Adrenal gland (tissue), 12 donors: ENCODE results near the gene FRMD5. TPM values are rescaled to one million over a fixed set of nuclear protein-coding genes. Genes with fewer than 3 reads are reported as not detected.

ENCODE experiments used
- DNase-seq, 7 donors: peaks; one replicate each; pipeline ENCODE4 v3.0.0-alpha.2; 2019 to 2020
- H3K27ac ChIP-seq, 5 donors: fragments of 200-600 bp; sonication (generic) in 4 of 5; 1 replicate in 3 of 5; 2 replicates in 2 of 5; pipeline versions ENCODE4 v1.5.1 to v1.8.0; 2016 to 2020; ENCODE audit warnings: mild to moderate bottlenecking in 1 of 5
- H3K27me3 ChIP-seq: fragments of 200-600 bp; 2 replicates; pipeline ENCODE4 v1.8.0; 2021
- H3K36me3 ChIP-seq, 2 donors: fragments of 200-600 bp; replicated peaks in 1 of 2; 1 replicate in 1 of 2; 2 replicates in 1 of 2; pipeline versions ENCODE4 v1.5.1 to v1.8.0; 2018 to 2022
- H3K4me1 ChIP-seq, 2 donors: fragments of 200-600 bp; replicated peaks in 1 of 2; 1 replicate in 1 of 2; 2 replicates in 1 of 2; pipeline versions ENCODE4 v1.5.1 to v1.8.0; 2018 to 2021
- H3K4me3 ChIP-seq, 4 donors: fragments of 200-600 bp; sonication (generic) in 3 of 4; one replicate each; pipeline ENCODE4 v1.5.1; 2016 to 2018
- H3K9me3 ChIP-seq, 3 donors: fragments of 200-600 bp; sonication (generic) in 1 of 3; replicated peaks in 1 of 3; 1 replicate in 2 of 3; 2 replicates in 1 of 3; pipeline versions ENCODE4 v1.5.1 to v1.8.0; 2016 to 2021
- CTCF ChIP-seq, 6 experiments: fragments of 450-650 bp in 4 of 6; fragments of 200-600 bp in 2 of 6; sonication (generic) in 1 of 6; IDR thresholded peaks; 1 replicate in 5 of 6; 2 replicates in 1 of 6; pipeline versions ENCODE4 v1.5.1 to v1.8.0; 2016 to 2021; ENCODE audit warnings: antibody characterized with exemption in 6 of 6, mild to moderate bottlenecking in 2 of 6, moderate library complexity in 1 of 6
- POLR2A ChIP-seq, 2 donors: fragments of 450-650 bp; IDR thresholded peaks; one replicate each; pipeline ENCODE4 v1.6.1; 2017; ENCODE audit warnings: antibody characterized with exemption in 2 of 2, mild to moderate bottlenecking in 2 of 2, moderate library complexity in 1 of 2
- WGBS, 4 donors: extraction: QIAGEN DNeasy Blood & Tissue Kit in 2 of 4; methylation state at CpG; one replicate each; pipeline versions ENCODE4 v1.1.5 to v1.1.7; 2013 to 2017; 5-methylcytosine and 5-hydroxymethylcytosine counted together
- intact Hi-C, 2 donors: fragments of 100-400 bp; cut with DNase I; formaldehyde crosslinking; loops; one replicate each; pipeline versions ENCODE4 v1.14.1 to v1.15.0; 2022 to 2023
- polyA plus RNA-seq, 3 donors: library from polyadenylated mRNA; stranded (reverse); fragments of 200-250 nt in 2 of 3; fragments of 350-450 nt in 1 of 3; fragmentation: Illumina TruSeq in 1 of 3; extraction: RNeasy Lipid Tissue Mini Kit (QIAGEN cat#74804) in 1 of 3; gene quantifications; one replicate each; pipeline ENCODE4 v1.2.3, GENCODE V29; 2013 to 2014
- total RNA-seq, 9 donors: library from RNA; depleted of rRNA in 4 of 9; stranded (reverse); fragments of >200 nt in 4 of 9; fragments of 120-200 nt in 1 of 9; fragmentation: NEBNext Ultra II Directional in 1 of 9; extraction: Animal tissue kit (Norgen Biotek cat#: 25700) in 1 of 9; gene quantifications; one replicate each; pipeline versions ENCODE4 v1.1.0 to v1.2.4, GENCODE V29; 2013 to 2023
- donor health status: healthy with polysubstance abuse.
- donor health status: Bipolar disorder and iron deficiency.
- donor health status: DM: yes; HTN: yes; CAD: no.
- donor health status: DM: no; HTN: no; CAD: no.
- donor health status: DM: no; HTN: no; CAD: no.
- donor health status: DM: yes; HTN: yes; CAD: no.

FRMD5 gene
- total and polyA plus RNA-seq, 12 donors = 2.9 to 53.8 (median 12.1) TPM

- H3K27me3 ChIP-seq = no peaks in the 10 kb centered on the region
- no peaks in the 10 kb centered on the region for H3K36me3 ChIP-seq
- no peak for DNase-seq
- WGBS, 4 donors = 65 to 75% (median 72%) methylated on average over 6 of the region's 6 CpGs
- TF ChIP-seq POLR2A (IDR thresholded peaks at IDR 0.05) = no peak
- no peak for TF ChIP-seq CTCF (IDR thresholded peaks at IDR 0.05)
- H3K4me1 ChIP-seq = peaks cover 4 to 6% of the 10 kb centered on the region in 2 donors
- no peak overlapping the region for H3K4me3 ChIP-seq
- H3K9me3 ChIP-seq = no peaks in the 10 kb centered on the region
- no peak overlapping the region for H3K27ac ChIP-seq
- intact Hi-C loops = no loop called here
Observed at GRCh38 chr15:43920815-43921214, 274.3 kb downstream of the FRMD5 start.

DNA sequence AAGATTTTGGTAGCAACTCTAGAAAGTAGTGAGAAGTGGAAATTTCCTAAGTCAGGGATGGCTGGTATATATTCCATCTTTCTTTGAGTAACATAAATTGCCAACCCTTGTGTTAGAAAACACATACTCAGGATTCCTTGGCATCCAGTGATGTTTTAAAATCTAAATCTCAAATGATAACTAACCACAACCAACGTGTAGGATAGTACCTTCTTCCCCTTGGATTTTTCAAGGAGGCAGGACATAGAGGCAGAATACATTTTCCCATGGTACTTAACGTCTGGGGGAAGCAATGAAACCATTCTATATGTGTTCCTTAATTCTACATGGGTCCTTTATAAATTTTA is 274.8 kb downstream of the FRMD5 start:
- no peak for TF ChIP-seq POLR2A (IDR thresholded peaks at IDR 0.05)
- no peak for TF ChIP-seq CTCF (IDR thresholded peaks at IDR 0.05)
- Histone ChIP-seq H3K36me3 (no peaks in the 10 kb centered on the region), H3K4me3 (no peak overlapping the region), H3K4me1 (peaks cover 5 to 9% of the 10 kb centered on the region in 2 donors), H3K27ac (no peak overlapping the region), H3K27me3 (no peaks in the 10 kb centered on the region), H3K9me3 (no peaks in the 10 kb centered on the region)
- intact Hi-C loops = no loop called here
- 67 to 84% (median 75%) methylated on average over 2 of the region's 2 CpGs for WGBS, 4 donors
- no peak for DNase-seq

GRCh38 chr15:43919540-43920253 is 275.4 kb downstream of the FRMD5 start:
- Histone ChIP-seq H3K27ac (no peak overlapping the region), H3K4me1 (peaks cover 5 to 9% of the 10 kb centered on the region in 2 donors), H3K36me3 (no peaks in the 10 kb centered on the region), H3K4me3 (no peak overlapping the region), H3K9me3 (no peaks in the 10 kb centered on the region), H3K27me3 (no peaks in the 10 kb centered on the region)
- intact Hi-C loops = no loop called here
- no peak for DNase-seq
- TF ChIP-seq POLR2A (IDR thresholded peaks at IDR 0.05) (no peak), CTCF (IDR thresholded peaks at IDR 0.05) (no peak)
- WGBS, 4 donors = 85 to 91% (median 88%) methylated on average over 5 of the region's 5 CpGs

DNA sequence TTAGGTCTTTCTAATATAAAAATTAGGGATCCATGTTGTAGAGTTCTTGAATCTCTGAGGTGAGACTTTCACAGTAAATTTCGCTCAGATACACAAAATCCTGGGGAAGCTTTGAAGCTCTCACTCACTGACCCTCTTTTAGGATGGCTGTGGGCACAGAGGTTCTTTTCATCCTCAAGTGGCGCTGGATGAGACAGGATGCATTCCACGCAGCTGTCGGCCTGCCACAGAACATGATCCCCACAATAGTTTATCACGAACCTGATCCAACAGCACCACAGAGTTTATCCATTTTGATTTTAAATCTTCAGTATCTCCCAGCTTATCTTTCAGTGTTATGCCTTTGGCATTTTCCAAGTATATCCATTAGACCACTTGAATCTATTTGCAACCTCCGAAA is 276.4 kb downstream of the FRMD5 start:
- Histone ChIP-seq H3K4me1 (peaks cover 5 to 9% of the 10 kb centered on the region in 2 donors), H3K27me3 (no peaks in the 10 kb centered on the region), H3K27ac (no peak overlapping the region), H3K4me3 (no peak overlapping the region), H3K36me3 (no peaks in the 10 kb centered on the region), H3K9me3 (no peaks in the 10 kb centered on the region)
- TF ChIP-seq CTCF (IDR thresholded peaks at IDR 0.05) (no peak), POLR2A (IDR thresholded peaks at IDR 0.05) (no peak)
- 90 to 95% (median 93%) methylated on average over 6 of the region's 6 CpGs for WGBS, 4 donors
- intact Hi-C loops = no loop called here
- no peak for DNase-seq
